ENCODE results near the gene ARID3C.
A peak's percentile ranks its signal among the peaks of the same experiment; 100 is the strongest.

ARID3C gene

GRCh38 chr9:34615132-34615531, 13.7 kb downstream of the ARID3C start:
- Histone ChIP-seq H3K27me3 (ENCODE audit: control insufficient read depth, insufficient read depth, low read length) (no peaks in the 10 kb centered on the region), H3K4me1 (ENCODE audit: control insufficient read depth, insufficient read depth, low read length) (peaks cover 26% of the 10 kb centered on the region), H3K4me3 (ENCODE audit: low read length) (no peak overlapping the region), H3K9me3 (ENCODE audit: control insufficient read depth, low read length) (no peaks in the 10 kb centered on the region), H3K9ac (ENCODE audit: low read length) (no peak overlapping the region), H3K36me3 (ENCODE audit: control insufficient read depth, insufficient read depth, low read length) (no peaks in the 10 kb centered on the region)

GRCh38 chr9:34612788-34613390, 16.0 kb downstream of the ARID3C start:
- no peaks in the 10 kb centered on the region for H3K36me3 ChIP-seq (ENCODE audit: control insufficient read depth, insufficient read depth, low read length)
- no peaks in the 10 kb centered on the region for H3K27me3 ChIP-seq (ENCODE audit: control insufficient read depth, insufficient read depth, low read length)
- peak overlapping the region; percentile 48 for H3K4me3 ChIP-seq (ENCODE audit: low read length)
- peaks cover 17% of the 10 kb centered on the region for H3K4me1 ChIP-seq (ENCODE audit: control insufficient read depth, insufficient read depth, low read length)
- no peaks in the 10 kb centered on the region for H3K9me3 ChIP-seq (ENCODE audit: control insufficient read depth, low read length)
- H3K9ac ChIP-seq (ENCODE audit: low read length) = peak overlapping the region; percentile 90

- Histone ChIP-seq H3K4me1 (ENCODE audit: control insufficient read depth, insufficient read depth, low read length) (peaks cover 17% of the 10 kb centered on the region), H3K4me3 (ENCODE audit: low read length) (peak within 1 kb of the TSS; percentile 48), H3K36me3 (ENCODE audit: control insufficient read depth, insufficient read depth, low read length) (no peaks in the 10 kb centered on the region), H3K9ac (ENCODE audit: low read length) (peak within 1 kb of the TSS; percentile 90), H3K9me3 (ENCODE audit: control insufficient read depth, low read length) (no peaks in the 10 kb centered on the region), H3K27me3 (ENCODE audit: control insufficient read depth, insufficient read depth, low read length) (no peaks in the 10 kb centered on the region)
Measured at GRCh38 chr9:34611811-34612787, 16.8 kb downstream of the ARID3C start, which contains the start of gene RPP25L. TSS of gene RPP25L (minus strand) at chr9:34612097. CDS start at chr9:34611296, 801 bp downstream.

GRCh38 chr9:34611251-34611810, 17.5 kb downstream of the ARID3C start:
- Histone ChIP-seq H3K4me3 (ENCODE audit: low read length) (peak overlapping the region; percentile 48), H3K9ac (ENCODE audit: low read length) (peak overlapping the region; percentile 90), H3K36me3 (ENCODE audit: control insufficient read depth, insufficient read depth, low read length) (no peaks in the 10 kb centered on the region), H3K27me3 (ENCODE audit: control insufficient read depth, insufficient read depth, low read length) (no peaks in the 10 kb centered on the region), H3K4me1 (ENCODE audit: control insufficient read depth, insufficient read depth, low read length) (peaks cover 17% of the 10 kb centered on the region), H3K9me3 (ENCODE audit: control insufficient read depth, low read length) (no peaks in the 10 kb centered on the region)

- Histone ChIP-seq H3K4me1 (ENCODE audit: control insufficient read depth, insufficient read depth, low read length) (peaks cover 17% of the 10 kb centered on the region), H3K9ac (ENCODE audit: low read length) (no peak overlapping the region), H3K27me3 (ENCODE audit: control insufficient read depth, insufficient read depth, low read length) (no peaks in the 10 kb centered on the region), H3K9me3 (ENCODE audit: control insufficient read depth, low read length) (no peaks in the 10 kb centered on the region), H3K36me3 (ENCODE audit: control insufficient read depth, insufficient read depth, low read length) (no peaks in the 10 kb centered on the region), H3K4me3 (ENCODE audit: low read length) (no peak overlapping the region)
Measured at GRCh38 chr9:34610434-34611206, 18.2 kb downstream of the ARID3C start.

- H3K36me3 ChIP-seq (ENCODE audit: control insufficient read depth, insufficient read depth, low read length) = no peaks in the 10 kb centered on the region
- no peaks in the 10 kb centered on the region for H3K27me3 ChIP-seq (ENCODE audit: control insufficient read depth, insufficient read depth, low read length)
- H3K4me1 ChIP-seq (ENCODE audit: control insufficient read depth, insufficient read depth, low read length) = peaks cover 9% of the 10 kb centered on the region
- no peaks in the 10 kb centered on the region for H3K9me3 ChIP-seq (ENCODE audit: control insufficient read depth, low read length)
- H3K9ac ChIP-seq (ENCODE audit: low read length) = no peak overlapping the region
- H3K4me3 ChIP-seq (ENCODE audit: low read length) = no peak overlapping the region
Measured at GRCh38 chr9:34607331-34607730, 21.5 kb downstream of the ARID3C start.

- Histone ChIP-seq H3K9me3 (ENCODE audit: control insufficient read depth, low read length) (no peaks in the 10 kb centered on the region), H3K36me3 (ENCODE audit: control insufficient read depth, insufficient read depth, low read length) (no peaks in the 10 kb centered on the region), H3K9ac (ENCODE audit: low read length) (no peak overlapping the region), H3K4me3 (ENCODE audit: low read length) (no peak overlapping the region), H3K4me1 (ENCODE audit: control insufficient read depth, insufficient read depth, low read length) (peaks cover 8% of the 10 kb centered on the region), H3K27me3 (ENCODE audit: control insufficient read depth, insufficient read depth, low read length) (no peaks in the 10 kb centered on the region)
Measured at GRCh38 chr9:34606905-34607304, 22.0 kb downstream of the ARID3C start.

- H3K4me1 ChIP-seq (ENCODE audit: control insufficient read depth, insufficient read depth, low read length) = peaks cover 6% of the 10 kb centered on the region
- no peaks in the 10 kb centered on the region for H3K36me3 ChIP-seq (ENCODE audit: control insufficient read depth, insufficient read depth, low read length)
- H3K27me3 ChIP-seq (ENCODE audit: control insufficient read depth, insufficient read depth, low read length) = no peaks in the 10 kb centered on the region
- H3K4me3 ChIP-seq (ENCODE audit: low read length) = no peak overlapping the region
- H3K9me3 ChIP-seq (ENCODE audit: control insufficient read depth, low read length) = no peaks in the 10 kb centered on the region
- no peak overlapping the region for H3K9ac ChIP-seq (ENCODE audit: low read length)
Measured at GRCh38 chr9:34606190-34606589, 22.7 kb downstream of the ARID3C start.

GRCh38 chr9:34603610-34604231, 25.1 kb downstream of the ARID3C start:
- H3K27me3 ChIP-seq (ENCODE audit: control insufficient read depth, insufficient read depth, low read length) = no peaks in the 10 kb centered on the region

GRCh38 chr9:34601937-34602573, 26.8 kb downstream of the ARID3C start:
- Histone ChIP-seq H3K4me3 (ENCODE audit: low read length) (no peak overlapping the region), H3K27me3 (ENCODE audit: control insufficient read depth, insufficient read depth, low read length) (no peaks in the 10 kb centered on the region), H3K4me1 (ENCODE audit: control insufficient read depth, insufficient read depth, low read length) (no peaks in the 10 kb centered on the region), H3K9ac (ENCODE audit: low read length) (no peak overlapping the region), H3K36me3 (ENCODE audit: control insufficient read depth, insufficient read depth, low read length) (no peaks in the 10 kb centered on the region), H3K9me3 (ENCODE audit: control insufficient read depth, low read length) (no peaks in the 10 kb centered on the region)

More at GRCh38 chr9:34603610-34604231, 25.1 kb downstream of the ARID3C start:
- Histone ChIP-seq H3K36me3 (ENCODE audit: control insufficient read depth, insufficient read depth, low read length) (no peaks in the 10 kb centered on the region), H3K4me3 (ENCODE audit: low read length) (no peak overlapping the region), H3K9ac (ENCODE audit: low read length) (no peak overlapping the region), H3K9me3 (ENCODE audit: control insufficient read depth, low read length) (no peaks in the 10 kb centered on the region), H3K4me1 (ENCODE audit: control insufficient read depth, insufficient read depth, low read length) (no peaks in the 10 kb centered on the region)

- H3K4me3 ChIP-seq (ENCODE audit: low read length) = no peak overlapping the region
- H3K9ac ChIP-seq (ENCODE audit: low read length) = no peak overlapping the region
- no peaks in the 10 kb centered on the region for H3K36me3 ChIP-seq (ENCODE audit: control insufficient read depth, insufficient read depth, low read length)
- H3K9me3 ChIP-seq (ENCODE audit: control insufficient read depth, low read length) = no peaks in the 10 kb centered on the region
- no peaks in the 10 kb centered on the region for H3K4me1 ChIP-seq (ENCODE audit: control insufficient read depth, insufficient read depth, low read length)
- peaks cover 2% of the 10 kb centered on the region for H3K27me3 ChIP-seq (ENCODE audit: control insufficient read depth, insufficient read depth, low read length)
Measured at GRCh38 chr9:34600908-34601307, 28.0 kb downstream of the ARID3C start.
